ENCODE results near the gene SLC27A5.
"Not testable (repeated sequence)": the region's sequence is repeated elsewhere in the genome, so short reads cannot be mapped to it uniquely, and the experiment has no call there.

SLC27A5 gene

GRCh38 chr19:58519355-58520256 is 7.8 kb upstream of the SLC27A5 start, which contains the start of gene ZBTB45:
Gene ZBTB45, minus strand, starts transcription at chr19:58519810. Its CDS starts 2,137 bp downstream, at chr19:58517673.
- DNase-seq: peak; percentile 93

- DNase-seq: peak; percentile 67
Measured at GRCh38 chr19:58519087-58519354, 7.2 kb upstream of the SLC27A5 start.

- DNase-seq: peak; percentile 42
Measured at GRCh38 chr19:58518256-58519086, 6.7 kb upstream of the SLC27A5 start.

GRCh38 chr19:58516964-58517833 is 5.4 kb upstream of the SLC27A5 start:
- no peak for DNase-seq

GRCh38 chr19:58516246-58516836 is 4.5 kb upstream of the SLC27A5 start:
- no peak for DNase-seq

- DNase-seq: no peak
Measured at GRCh38 chr19:58515259-58515658, 3.5 kb upstream of the SLC27A5 start.

- no peak for DNase-seq
Measured at GRCh38 chr19:58514564-58515022, 2.8 kb upstream of the SLC27A5 start.

GRCh38 chr19:58513694-58514563 is 2.1 kb upstream of the SLC27A5 start:
- peak; percentile 97 for DNase-seq

GRCh38 chr19:58513213-58513693 is 1.5 kb upstream of the SLC27A5 start:
- DNase-seq: no peak

GRCh38 chr19:58510084-58510862 is 1.5 kb downstream of the SLC27A5 start:
- DNase-seq: no peak

GRCh38 chr19:58509731-58510083 is 2.1 kb downstream of the SLC27A5 start:
- no peak for DNase-seq

GRCh38 chr19:58507602-58508223 is 4.1 kb downstream of the SLC27A5 start:
- DNase-seq: not testable (repeated sequence)

GRCh38 chr19:58500242-58500641 is 11.6 kb downstream of the SLC27A5 start:
- no peak for DNase-seq

- DNase-seq: peak; percentile 100
Measured at GRCh38 chr19:58499021-58499927, 12.5 kb downstream of the SLC27A5 start.

- no peak for DNase-seq
Measured at GRCh38 chr19:58498316-58499020, 13.3 kb downstream of the SLC27A5 start.

- DNase-seq: no peak
Measured at GRCh38 chr19:58497634-58498170, 14.1 kb downstream of the SLC27A5 start.

GRCh38 chr19:58492265-58492664 is 19.5 kb downstream of the SLC27A5 start:
- DNase-seq: no peak

GRCh38 chr19:58491393-58491792 is 20.4 kb downstream of the SLC27A5 start:
- no peak for DNase-seq
